SK-N-MC (cell line): ENCODE data around the gene PLXNB2.

Source experiments
- DNase-seq: peaks from one replicate; pipeline ENCODE4 v3.0.0-alpha.2; 2011; ENCODE audit warnings: low read depth, low spot score
- H3K27ac ChIP-seq: fragments of 200-600 bp; sonication (generic); 2 replicates; pipeline ENCODE4 v1.5.1; 2016; ENCODE audit warnings: mixed run types
- H3K36me3 ChIP-seq: fragments of 200-600 bp; sonication (generic); 2 replicates; pipeline ENCODE4 v1.6.1; 2017; ENCODE audit warnings: antibody characterized with exemption, low read length, mixed read lengths; ENCODE audit not compliant: insufficient read depth
- H3K4me3 ChIP-seq: fragments of 200-600 bp; sonication (generic); 2 replicates; pipeline ENCODE4 v1.5.1; 2016
- H3K9ac ChIP-seq: fragments of 200-600 bp; sonication (generic); 2 replicates; pipeline ENCODE4 v1.8.0; 2017; ENCODE audit warnings: mixed run types, mixed read lengths; ENCODE audit not compliant: insufficient read length
- H3K9me3 ChIP-seq: fragments of 200-600 bp; sonication (generic); 2 replicates; pipeline ENCODE4 v1.6.1; 2017; ENCODE audit warnings: low read depth, mild to moderate bottlenecking, antibody characterized with exemption, low read length, moderate library complexity, mixed read lengths
- EZH2 ChIP-seq: fragments of 200-600 bp; sonication (generic); IDR thresholded peaks from one replicate; pipeline ENCODE4 v1.6.1; 2017; ENCODE audit warnings: antibody characterized with exemption
- FOXP2 ChIP-seq: optimal IDR thresholded peaks from 2 replicates; pipeline ENCODE3; 2011; ENCODE audit warnings: mild to moderate bottlenecking, moderate library complexity; ENCODE audit not compliant: insufficient read depth; ENCODE audit errors: extremely low read length, control extremely low read depth
- POLR2AphosphoS5 ChIP-seq: IDR thresholded peaks from 2 replicates; pipeline ENCODE4 v1.6.1; 2012; ENCODE audit warnings: mild to moderate bottlenecking, low read depth, low read length, borderline replicate concordance

PLXNB2 gene

DNA sequence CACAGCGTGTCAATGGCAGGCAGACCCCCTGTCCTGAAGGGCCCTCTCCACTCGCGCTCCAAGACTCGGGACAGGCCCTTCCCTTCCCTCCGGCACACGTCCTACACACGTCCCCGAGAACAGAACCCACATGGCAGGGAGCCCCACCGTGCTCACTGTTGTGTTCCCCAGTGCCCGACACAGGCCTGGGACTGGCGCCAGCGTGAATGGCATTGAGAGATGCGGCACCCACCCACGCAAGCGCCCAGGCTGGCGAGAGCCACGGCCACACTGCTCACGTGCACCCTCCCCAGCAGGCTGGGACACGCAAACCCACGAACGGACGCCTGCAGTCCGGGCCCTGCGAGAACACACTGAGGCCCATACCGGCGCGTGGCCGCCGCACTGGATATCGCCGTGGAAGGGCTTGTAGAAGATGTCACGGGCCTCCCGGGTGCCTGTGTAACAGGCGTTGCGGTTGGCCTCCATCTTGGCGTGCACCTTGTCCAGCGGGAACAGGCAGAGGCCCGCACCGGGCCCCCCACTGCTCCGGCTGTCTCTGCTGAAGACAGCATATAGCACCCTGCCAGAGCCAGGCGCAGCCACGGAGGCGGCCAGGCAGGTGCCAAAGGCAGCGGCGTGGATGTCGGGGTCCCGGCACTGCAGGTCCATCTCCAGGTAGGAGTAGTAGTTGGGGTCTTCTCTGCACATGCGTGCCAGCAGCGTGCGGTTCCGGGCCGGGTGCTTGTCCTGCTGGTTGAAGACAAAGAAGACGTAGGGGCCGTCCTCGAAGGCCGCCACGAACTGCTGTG, 18.1 kb downstream of the PLXNB2 start:
- TF ChIP-seq FOXP2 = no peak
- no peak for TF ChIP-seq EZH2
- no peak for TF ChIP-seq POLR2AphosphoS5
- Histone ChIP-seq H3K9ac (no peak overlapping the region), H3K4me3 (no peak overlapping the region), H3K27ac (no peak overlapping the region), H3K36me3 (peaks cover 30% of the 10 kb centered on the region; the same call in 1 of the 2 replicates), H3K9me3 (no peaks in the 10 kb centered on the region)
- DNase-seq = no peak

DNA sequence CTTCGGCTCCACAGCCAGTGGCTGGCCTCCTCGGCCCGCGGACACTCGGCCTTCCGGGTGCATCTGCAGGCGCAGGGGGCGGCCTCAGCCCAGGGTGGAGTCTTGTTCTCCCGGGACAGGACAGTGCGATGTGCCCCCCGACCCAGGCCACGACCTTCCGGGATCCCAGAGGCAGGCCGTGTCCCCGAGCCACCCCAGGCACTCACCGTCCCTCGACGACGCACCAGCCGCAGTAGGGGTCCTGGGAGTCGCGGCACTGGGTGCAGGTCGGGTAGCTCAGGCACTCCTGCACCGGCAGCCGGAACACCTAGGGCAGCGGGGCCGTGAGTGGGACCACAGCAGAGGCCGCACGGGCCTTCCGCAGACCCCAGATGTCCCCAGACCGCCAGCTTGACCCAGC, 19.7 kb downstream of the PLXNB2 start:
- TF ChIP-seq FOXP2 (no peak), EZH2 (no peak), POLR2AphosphoS5 (no peak)
- Histone ChIP-seq H3K36me3 (peaks cover 38% of the 10 kb centered on the region; the same call in 1 of the 2 replicates), H3K9ac (no peak overlapping the region), H3K9me3 (no peaks in the 10 kb centered on the region), H3K27ac (no peak overlapping the region), H3K4me3 (no peak overlapping the region)
- no peak for DNase-seq

DNA sequence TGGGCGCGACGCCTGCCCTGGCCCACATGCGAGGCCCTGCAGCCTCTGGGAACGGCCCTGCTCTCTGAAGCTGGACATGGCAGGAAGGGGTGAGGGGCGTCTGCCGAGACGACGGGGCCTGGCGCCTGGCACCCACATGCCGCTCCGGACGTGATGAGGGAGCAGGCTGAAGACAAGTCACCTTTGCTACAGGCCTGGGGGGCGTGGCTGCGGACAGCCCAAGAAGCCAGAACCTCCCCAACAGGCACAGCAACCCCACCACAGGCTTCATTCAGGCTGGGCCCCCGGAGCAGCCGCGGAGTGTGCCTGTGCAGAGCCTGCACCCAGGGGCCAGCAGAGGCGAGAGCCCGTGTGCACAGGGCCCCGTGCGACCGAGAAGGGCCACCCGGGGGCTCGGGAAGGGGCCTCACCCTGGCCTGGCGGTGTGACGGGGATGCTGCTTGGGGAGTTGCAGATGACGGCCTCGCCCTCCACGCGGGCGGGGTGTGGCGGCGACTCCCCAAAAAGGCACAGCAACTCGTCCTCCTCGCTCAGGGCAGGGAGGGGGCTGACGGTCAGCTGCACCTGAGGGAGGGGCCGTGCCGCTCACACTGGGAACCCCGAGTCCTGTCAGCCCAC, 20.6 kb downstream of the PLXNB2 start:
- TF ChIP-seq POLR2AphosphoS5 (no peak), FOXP2 (no peak), EZH2 (no peak)
- no peaks in the 10 kb centered on the region for H3K9me3 ChIP-seq
- DNase-seq = no peak
- peaks cover 42% of the 10 kb centered on the region; the same call in 1 of the 2 replicates for H3K36me3 ChIP-seq
- no peak overlapping the region for H3K9ac ChIP-seq
- H3K4me3 ChIP-seq = no peak overlapping the region
- no peak overlapping the region for H3K27ac ChIP-seq

DNA sequence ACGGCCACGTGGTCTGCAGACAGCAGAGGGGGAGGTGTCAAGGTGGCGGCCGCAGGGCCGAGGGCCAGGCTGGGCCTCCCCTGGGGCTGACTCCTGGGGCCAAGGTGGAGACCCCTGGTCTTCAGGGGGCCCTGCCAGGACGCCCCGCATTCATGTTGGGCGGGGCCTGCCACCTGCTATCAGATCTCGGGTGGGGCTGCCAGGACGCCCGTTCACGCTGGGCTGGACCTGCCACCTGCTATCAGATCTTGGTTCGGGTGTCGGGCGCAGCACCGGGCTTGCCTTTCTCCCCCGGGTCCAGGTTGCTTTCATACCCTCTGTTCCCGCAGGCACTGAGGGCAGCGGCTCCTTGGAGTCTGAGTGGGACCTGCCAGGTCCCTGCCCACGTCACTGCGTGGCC, 21.2 kb downstream of the PLXNB2 start:
- Histone ChIP-seq H3K9ac (no peak overlapping the region), H3K36me3 (peaks cover 45% of the 10 kb centered on the region; the same call in 1 of the 2 replicates), H3K9me3 (no peaks in the 10 kb centered on the region), H3K4me3 (no peak overlapping the region), H3K27ac (no peak overlapping the region)
- no peak for DNase-seq
- TF ChIP-seq FOXP2 (no peak), EZH2 (no peak), POLR2AphosphoS5 (no peak)

DNA sequence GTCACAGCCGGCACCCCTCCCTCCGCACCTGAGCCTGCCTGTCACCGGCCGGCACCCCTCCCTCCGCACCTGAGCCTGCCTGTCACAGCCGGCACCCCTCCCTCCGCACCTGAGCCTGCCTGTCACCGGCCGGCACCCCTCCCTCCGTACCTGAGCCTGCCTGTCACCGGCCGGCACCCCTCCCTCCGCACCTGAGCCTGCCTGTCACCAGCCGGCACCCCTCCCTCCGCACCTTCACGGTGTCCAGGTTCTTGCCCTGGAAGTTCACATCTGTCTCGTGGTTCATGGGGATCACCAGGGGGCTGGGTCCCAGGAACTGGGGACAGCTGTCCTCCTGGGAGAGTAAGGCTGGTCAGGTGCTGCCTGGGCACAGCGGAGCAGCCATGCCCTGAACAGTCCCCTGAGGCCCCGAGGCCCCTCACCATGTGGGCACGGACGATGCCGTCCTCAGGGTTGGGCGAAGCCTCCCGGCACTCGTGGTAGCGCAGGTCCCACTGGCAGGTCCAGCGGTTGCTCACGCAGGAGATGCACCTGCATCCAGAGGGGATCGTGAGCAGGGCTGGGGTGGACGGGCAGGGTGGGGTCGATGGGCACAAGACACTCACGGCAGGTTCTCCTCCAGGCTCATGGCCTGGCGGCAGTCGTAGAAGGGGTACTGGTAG, 21.7 kb downstream of the PLXNB2 start:
- H3K36me3 ChIP-seq = peaks cover 49% of the 10 kb centered on the region; the same call in 1 of the 2 replicates
- no peak for TF ChIP-seq FOXP2
- no peak for TF ChIP-seq EZH2
- no peak for TF ChIP-seq POLR2AphosphoS5

DNA sequence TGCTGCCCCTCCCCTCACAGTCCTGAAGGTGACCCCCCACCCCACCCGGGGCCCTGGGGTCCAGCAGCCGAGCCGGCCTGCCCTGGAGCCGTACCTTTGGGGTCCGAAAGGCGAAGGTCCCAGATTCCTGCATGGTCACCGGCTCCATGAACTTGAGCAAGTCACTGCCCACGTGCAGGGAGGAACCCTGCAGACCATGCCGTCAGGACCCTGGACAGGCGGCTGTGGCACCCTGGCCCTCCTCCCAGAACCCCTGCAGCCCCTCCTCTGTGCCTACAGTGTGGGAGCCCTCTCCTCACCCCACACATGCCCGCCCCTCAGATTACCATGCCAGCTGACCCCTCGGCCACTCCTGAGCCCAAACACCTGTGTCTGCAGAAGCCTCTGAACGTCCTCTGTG, 23.0 kb downstream of the PLXNB2 start:
- H3K27ac ChIP-seq = no peak overlapping the region
- H3K36me3 ChIP-seq = peaks cover 44% of the 10 kb centered on the region; the same call in 1 of the 2 replicates
- H3K9ac ChIP-seq = no peak overlapping the region
- H3K4me3 ChIP-seq = no peak overlapping the region
- TF ChIP-seq FOXP2 = no peak
- no peak for TF ChIP-seq EZH2
- no peak for TF ChIP-seq POLR2AphosphoS5
- DNase-seq = no peak
- no peaks in the 10 kb centered on the region for H3K9me3 ChIP-seq

More for the DNA sequence above, 21.7 kb downstream of the PLXNB2 start:
- Histone ChIP-seq H3K27ac (no peak overlapping the region), H3K9me3 (no peaks in the 10 kb centered on the region), H3K4me3 (no peak overlapping the region), H3K9ac (no peak overlapping the region)
- DNase-seq = no peak

DNA sequence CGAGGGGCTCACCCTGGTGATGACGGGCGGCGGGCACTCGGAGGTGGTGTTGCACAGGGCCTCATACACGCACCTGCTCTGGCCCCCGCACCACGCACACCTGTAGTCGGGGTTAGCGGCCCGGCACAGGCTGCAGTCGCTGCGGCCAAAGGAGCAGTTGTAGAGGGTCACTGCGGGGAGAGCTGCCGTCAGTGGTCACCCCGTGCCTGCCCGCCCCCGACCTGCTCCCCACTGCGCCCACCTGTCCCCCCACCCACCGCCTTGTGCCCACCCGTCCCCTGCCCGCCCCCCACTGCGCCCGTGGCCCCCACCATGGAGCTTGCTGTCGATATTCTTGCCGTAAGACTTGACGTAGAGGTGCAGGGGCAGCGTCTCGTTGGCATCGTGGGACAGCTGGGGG, 23.6 kb downstream of the PLXNB2 start:
- no peak overlapping the region for H3K27ac ChIP-seq
- TF ChIP-seq POLR2AphosphoS5 = no peak
- no peak for TF ChIP-seq EZH2
- TF ChIP-seq FOXP2 = no peak
- H3K9me3 ChIP-seq = no peaks in the 10 kb centered on the region
- no peak overlapping the region for H3K4me3 ChIP-seq
- no peak for DNase-seq
- peaks cover 41% of the 10 kb centered on the region; the same call in 1 of the 2 replicates for H3K36me3 ChIP-seq
- H3K9ac ChIP-seq = no peak overlapping the region
